Lung (tissue), 12 donors: ENCODE results near the gene PIAS4. TPM values are rescaled to one million over a fixed set of nuclear protein-coding genes. Genes with fewer than 3 reads are reported as not detected.

Experiments used
- ATAC-seq: fragments of 200-7000 bp; cut with Tn5 transposase; one replicate; pipeline ENCODE4 v1.9.1; 2020; ENCODE audit warnings: moderate number of reproducible peaks; ENCODE audit not compliant: insufficient read depth, low FRiP score
- DNase-seq, 3 donors: peaks; one replicate each; pipeline ENCODE4 v3.0.0-alpha.2; 2013 to 2017
- H3K27ac ChIP-seq, 2 donors: one replicate each; pipeline ENCODE4 v1.5.1; 2013; ENCODE audit warnings: mild to moderate bottlenecking in 2 of 2, moderate library complexity in 2 of 2, control low read depth in 1 of 2, inconsistent platforms in 1 of 2, low read depth in 1 of 2, low read length in 1 of 2
- H3K27me3 ChIP-seq, 3 donors: one replicate each; pipeline ENCODE4 v1.5.1; 2013; ENCODE audit warnings: low read length in 2 of 3; ENCODE audit not compliant: control insufficient read depth in 3 of 3, insufficient read depth in 3 of 3
- H3K36me3 ChIP-seq, 4 donors: one replicate each; pipeline ENCODE4 v1.5.1; 2013; ENCODE audit warnings: low read length in 4 of 4, mild to moderate bottlenecking in 1 of 4, moderate library complexity in 1 of 4; ENCODE audit not compliant: control insufficient read depth in 4 of 4, insufficient read depth in 4 of 4
- H3K4me1 ChIP-seq, 5 donors: one replicate each; pipeline ENCODE4 v1.5.1; 2013; ENCODE audit warnings: low read length in 5 of 5, mild to moderate bottlenecking in 2 of 5, moderate library complexity in 1 of 5; ENCODE audit not compliant: control insufficient read depth in 5 of 5, insufficient read depth in 5 of 5
- H3K4me3 ChIP-seq: one replicate; pipeline ENCODE4 v1.5.1; 2013; ENCODE audit warnings: mild to moderate bottlenecking, control low read depth, moderate library complexity
- H3K9ac ChIP-seq, 2 donors: one replicate each; pipeline ENCODE4 v1.5.1; 2013; ENCODE audit warnings: low read length in 2 of 2, control low read depth in 1 of 2; ENCODE audit not compliant: insufficient read depth in 1 of 2
- H3K9me3 ChIP-seq, 4 donors: one replicate each; pipeline ENCODE4 v1.5.1; 2013; ENCODE audit warnings: low read length in 3 of 4, mild to moderate bottlenecking in 1 of 4, moderate library complexity in 1 of 4; ENCODE audit not compliant: control insufficient read depth in 4 of 4, insufficient read depth in 3 of 4
- CTCF ChIP-seq: IDR thresholded peaks from 2 replicates; pipeline ENCODE4 v1.5.1; 2012; ENCODE audit warnings: mild to moderate bottlenecking; ENCODE audit errors: control extremely low read depth, extremely low read depth
- WGBS, 2 donors: extraction: QIAGEN DNeasy Blood & Tissue Kit; methylation state at CpG; one replicate each; pipeline ENCODE4 v1.1.7; 2013; 5-methylcytosine and 5-hydroxymethylcytosine counted together
- polyA plus RNA-seq, 2 donors: library from polyadenylated mRNA; stranded (reverse); fragments of 200-250 nt; gene quantifications; one replicate each; pipeline ENCODE4 v1.2.1, GENCODE V29; 2013
- total RNA-seq, 2 donors: library from RNA; depleted of rRNA in 1 of 2; stranded (reverse); fragments of >200 nt in 1 of 2; gene quantifications; one replicate each; pipeline ENCODE4 v1.2.1, GENCODE V29; 2014 to 2021
- donor health status: control.
- donor health status: control.
- donor health status: Bipolar disorder and iron deficiency.
- donor health status: healthy.
- donor health status: DM: yes; HTN: yes; CAD: no.

Gene PIAS4
- total and polyA plus RNA-seq, 4 donors, result 9.9 to 46.2 (median 21.6) TPM

DNA sequence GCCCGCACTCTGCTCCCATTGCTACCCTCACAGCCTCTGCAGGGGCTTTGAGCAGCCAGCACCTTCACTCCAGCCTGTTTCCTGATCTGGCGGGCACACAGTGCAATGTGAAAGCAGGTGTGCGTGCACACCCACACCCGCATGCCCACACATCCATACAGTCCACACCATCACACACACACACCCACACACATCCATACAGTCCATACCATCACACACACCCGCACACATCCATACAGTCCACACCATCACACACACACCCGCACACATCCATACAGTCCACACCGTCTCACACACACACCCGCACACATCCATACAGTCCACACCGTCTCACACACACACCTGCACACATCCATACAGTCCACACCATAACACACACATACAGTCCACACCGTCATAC, 28.0 kb downstream of the PIAS4 start:
- Histone ChIP-seq H3K4me1 (no peaks in the 10 kb centered on the region), H3K9me3 (no peaks in the 10 kb centered on the region), H3K27me3 (no peaks in the 10 kb centered on the region), H3K27ac (no peak overlapping the region), H3K36me3 (peaks cover 4 to 65% (median 23%) of the 10 kb centered on the region in 4 donors), H3K9ac (no peak overlapping the region), H3K4me3 (no peak overlapping the region)
- no peak for ATAC-seq
- 87 to 88% methylated on average over 10 of the region's 10 CpGs for WGBS, 2 donors
- TF ChIP-seq CTCF, result no peak
- DNase-seq, result no peak

DNA sequence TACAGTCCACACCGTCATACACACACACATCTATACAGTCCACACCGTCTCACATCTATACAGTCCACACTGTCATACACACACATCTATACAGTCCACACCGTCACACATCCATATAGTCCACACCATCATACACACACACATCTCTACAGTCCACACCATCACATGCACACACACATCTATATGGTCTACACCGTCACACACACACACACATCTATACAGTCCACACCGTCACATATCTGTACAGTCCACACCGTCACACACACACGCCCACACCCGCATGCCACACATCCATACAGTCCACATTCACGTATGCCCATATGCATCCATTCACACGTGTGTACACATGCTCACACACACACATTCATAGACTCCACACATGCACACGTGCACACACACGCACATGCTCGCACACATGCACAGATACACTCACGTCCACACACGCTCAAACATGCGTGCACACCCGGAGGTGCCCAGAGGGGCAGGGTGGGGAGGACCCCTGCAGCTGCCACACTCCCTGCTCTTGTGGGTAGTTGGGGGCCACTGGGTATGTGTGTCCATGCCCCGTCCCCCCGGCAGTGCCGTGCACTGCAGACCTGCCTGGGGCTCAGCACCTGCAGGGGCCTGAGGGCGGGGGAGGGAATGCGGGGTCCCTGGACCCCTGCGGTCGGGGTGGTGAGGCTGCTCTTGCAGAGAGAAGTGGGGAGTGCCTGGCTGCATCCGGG, 29.2 kb downstream of the PIAS4 start:
- no peak for DNase-seq
- 95% methylated on average over 25 of the region's 25 CpGs for WGBS, 2 donors
- no peak for TF ChIP-seq CTCF
- Histone ChIP-seq H3K27ac (no peak overlapping the region), H3K4me1 (no peaks in the 10 kb centered on the region), H3K36me3 (peaks cover 4 to 55% (median 22%) of the 10 kb centered on the region in 4 donors), H3K4me3 (no peak overlapping the region), H3K9ac (no peak overlapping the region), H3K9me3 (no peaks in the 10 kb centered on the region), H3K27me3 (no peaks in the 10 kb centered on the region)
- ATAC-seq, result no peak

- WGBS, 2 donors, result 96 to 97% methylated on average over 54 of the region's 54 CpGs
- ATAC-seq (no peak), DNase-seq (no peak)
- no peak overlapping the region for H3K9ac ChIP-seq
- H3K27ac ChIP-seq, result no peak overlapping the region
- peaks cover 4 to 50% (median 22%) of the 10 kb centered on the region in 4 donors for H3K36me3 ChIP-seq
- no peak overlapping the region for H3K4me3 ChIP-seq
- H3K4me1 ChIP-seq, result peaks cover 0 to 2% (median 0%) of the 10 kb centered on the region in 5 donors
- H3K27me3 ChIP-seq, result no peaks in the 10 kb centered on the region
- H3K9me3 ChIP-seq, result no peaks in the 10 kb centered on the region
- no peak for TF ChIP-seq CTCF
These were observed 29.9 kb downstream of the PIAS4 start for GRCh38 chr19:4037301-4037949.
